ENCODE results near the gene IRF2. TPM values are rescaled to one million over a fixed set of nuclear protein-coding genes. Genes with fewer than 3 reads are reported as not detected.

The IRF2 gene
- total and polyA plus RNA-seq, 2 of the 8 experiments (the other 6 are each of a cell fraction or from before 2014, with no cell fraction given), result 13.8 to 17.0 TPM

GRCh38 chr4:184350213-184350817 lies 124.0 kb downstream of the IRF2 start:
- Histone ChIP-seq H4K5ac (ENCODE audit: insufficient read length, low read depth, low read length) (no peak overlapping the region), H2BK120ac (replicated peaks; ENCODE audit: low read depth, low read length) (no peak overlapping the region), H4K8ac (ENCODE audit: extremely low read depth, insufficient read depth, low read length) (no peak overlapping the region), H3K79me1 (ENCODE audit: low read depth, low read length) (no peaks in the 10 kb centered on the region), H2AK5ac (ENCODE audit: low read depth, low read length) (no peak overlapping the region), H3K36me3 (ENCODE audit: control insufficient read depth in 2 of 4, insufficient read depth in 4 of 4, low read length in 3 of 4) (no peaks in the 10 kb centered on the region), H3K4me2 (ENCODE audit: insufficient read depth in 1 of 2, low read depth in 2 of 2, low read length in 2 of 2) (no peak overlapping the region), H2BK20ac (ENCODE audit: low read length) (no peak overlapping the region), H3K14ac (ENCODE audit: insufficient read length) (no peak overlapping the region), H3K4me3 (ENCODE audit: extremely low read depth in 1 of 4, insufficient read depth in 2 of 4, low read depth in 3 of 4, low read length in 4 of 4) (no peak overlapping the region), H3K79me2 (ENCODE audit: control insufficient read depth in 1 of 2, insufficient read depth in 2 of 2, low read length in 2 of 2) (no peaks in the 10 kb centered on the region), H2BK12ac (ENCODE audit: low read depth, low read length) (no peak overlapping the region), H4K20me1 (replicated peaks in 1 of 2; ENCODE audit: control insufficient read depth in 1 of 2, insufficient read depth in 2 of 2, low read length in 2 of 2) (no peaks in the 10 kb centered on the region), H3K23me2 (ENCODE audit: low read depth, low read length) (no peaks in the 10 kb centered on the region), H2BK15ac (ENCODE audit: low read length) (no peak overlapping the region), H4K91ac (replicated peaks; ENCODE audit: insufficient read length, low read length) (no peak overlapping the region), H3K4me1 (replicated peaks in 1 of 4; ENCODE audit: control insufficient read depth in 3 of 4, insufficient read depth in 4 of 4, low read length in 3 of 4) (peaks cover 7 to 20% (median 17%) of the 10 kb centered on the region in 4 experiments; a peak in 6 of 7 replicates), H3K18ac (ENCODE audit: extremely low read depth, low read length) (no peak overlapping the region), H3K4ac (replicated peaks; ENCODE audit: insufficient read length, low read depth, low read length) (no peak overlapping the region), H3K27me3 (replicated peaks in 1 of 4; ENCODE audit: control insufficient read depth in 3 of 4, extremely low read depth in 1 of 4, insufficient read depth in 3 of 4, low read length in 3 of 4) (no peaks in the 10 kb centered on the region; a peak in 1 of 7 replicates), H2BK5ac (ENCODE audit: low read depth, low read length) (no peak overlapping the region), H3K56ac (replicated peaks; ENCODE audit: insufficient read length, low read depth, low read length) (no peak overlapping the region), H3K9ac (replicated peaks in 1 of 4; ENCODE audit: extremely low read depth in 1 of 4, low read depth in 3 of 4, low read length in 3 of 4) (no peak overlapping the region), H3K9me3 (ENCODE audit: insufficient read depth in 2 of 2, low read depth in 1 of 2, low read length in 1 of 2) (no peaks in the 10 kb centered on the region), H2AFZ (ENCODE audit: low read length) (no peak overlapping the region), H3K23ac (ENCODE audit: insufficient read length) (no peak overlapping the region), H3K27ac (ENCODE audit: low read depth, low read length) (no peak overlapping the region)
- no peak for DNase-seq (ENCODE audit: low read depth in 1 of 2, low spot score in 2 of 2)
- WGBS, 2 experiments (ENCODE audit: extremely low coverage in 1 of 2, insufficient coverage in 1 of 2, insufficient read length in 1 of 2, insufficient replicate concordance in 2 of 2, low coverage in 1 of 2, low lambda C conversion rate in 2 of 2, missing lambda C conversion rate in 1 of 2), result 85% methylated on average over 9 of the region's 9 CpGs; no CpG with 5 or more reads in 1 of the 2 experiments
- ChIA-PET CTCF (ENCODE audit: partially characterized antibody) (interaction anchor here (0.8 to 2.0 kb wide), 4 partner anchors 9 to 66 kb away, joined by 3 to 4 read pairs (median 4); no protein-coding TSS in a partner anchor), POLR2A (ENCODE audit: partially characterized antibody) (interaction anchor here (1.0 kb wide), 1 partner anchor 8 kb away, joined by 3 read pairs; no protein-coding TSS in a partner anchor)
- no peak for FAIRE-seq
- no peak for TF ChIP-seq YY1 (IDR thresholded peaks at IDR 0.05; ENCODE audit: low read depth, low read length)
- no peak for TF ChIP-seq SUZ12 (IDR thresholded peaks at IDR 0.05; ENCODE audit: low read length)
- no peak for TF ChIP-seq MAX (IDR thresholded peaks at IDR 0.05)
- no peak for TF ChIP-seq CTBP2 (IDR thresholded peaks at IDR 0.05; ENCODE audit: borderline replicate concordance, insufficient read depth, insufficient read length, low read length)
- no peak for TF ChIP-seq SIRT6 (IDR thresholded peaks at IDR 0.05; ENCODE audit: low read length)
- TF ChIP-seq SIN3A (conservative IDR thresholded peaks at IDR 0.05 in 1 of 2, IDR thresholded peaks at IDR 0.05 in 1 of 2; ENCODE audit: low read depth in 1 of 2, low read length in 2 of 2), result no peak
- TF ChIP-seq HDAC6 (IDR thresholded peaks at IDR 0.05; ENCODE audit: low read depth, low read length), result no peak
- no peak for TF ChIP-seq JUND (IDR thresholded peaks at IDR 0.05; ENCODE audit: low read length)
- no peak for TF ChIP-seq PHF8 (conservative IDR thresholded peaks at IDR 0.05; ENCODE audit: low read depth, low read length)
- TF ChIP-seq ATF3 (IDR thresholded peaks at IDR 0.05; ENCODE audit: insufficient read depth, low read depth, low read length), result no peak
- no peak for TF ChIP-seq GABPA (IDR thresholded peaks at IDR 0.05; ENCODE audit: borderline replicate concordance, insufficient read depth, low read length)
- TF ChIP-seq SP1 (IDR thresholded peaks at IDR 0.05; ENCODE audit: low read depth, low read length), result no peak
